Endothelial cell of umbilical vein (primary cell): Measurements from ENCODE around the gene FLT1. TPM values are rescaled to one million over a fixed set of nuclear protein-coding genes. Genes with fewer than 3 reads are reported as not detected.

Experiments used
- BruUV-seq: library from RNA; stranded (reverse); fragments of 400-500 nt; replicated peaks from 2 replicates; lab custom pipeline; 2021; lab: Mats Ljungman, UMichigan
- CTCF ChIA-PET: fragments of 300-600, 350-600 bp; sonication (Branson Sonifier 250); formaldehyde crosslinking; loops from one replicate; lab custom pipeline; 2021; ENCODE audit warnings: antibody characterized with exemption, inconsistent platforms; lab: Charles Lee
- POLR2A ChIA-PET: fragments of 300-600, 350-600 bp; sonication (Branson Sonifier 250); formaldehyde crosslinking; loops from one replicate; lab custom pipeline; 2021; ENCODE audit warnings: antibody characterized with exemption, inconsistent platforms; lab: Charles Lee
- DNase-seq: peaks from one replicate; pipeline ENCODE4 v3.0.0-alpha.2; 2011; ENCODE audit warnings: low read depth, low spot score
- FAIRE-seq: peaks from 2 replicates; lab custom pipeline; 2011; peaks lifted over from hg19 to GRCh38; lab: Jason Lieb, UNC
- H2AFZ ChIP-seq: 2 replicates; pipeline ENCODE4 v1.6.0; 2012; ENCODE audit warnings: low read depth, low read length, control low read depth, inconsistent platforms
- H3K27ac ChIP-seq: 2 replicates; pipeline ENCODE4 v1.5.1; 2011; ENCODE audit warnings: low read depth, mild to moderate bottlenecking, control low read depth, low read length, moderate library complexity; ENCODE audit not compliant: insufficient read depth
- H3K27me3 ChIP-seq, 2 experiments: 2 replicates each; pipeline versions ENCODE4 v1.6.0 to v1.6.1; 2011; ENCODE audit warnings: low read length in 2 of 2, mixed read lengths in 1 of 2; ENCODE audit not compliant: control insufficient read depth in 2 of 2, insufficient read depth in 2 of 2
- H3K36me3 ChIP-seq, 2 experiments: 2 replicates in 1 of 2; 3 replicates in 1 of 2; pipeline ENCODE4 v1.5.1; 2011; ENCODE audit warnings: low read length in 2 of 2, mild to moderate bottlenecking in 1 of 2, moderate library complexity in 1 of 2; ENCODE audit not compliant: control insufficient read depth in 2 of 2, insufficient read depth in 2 of 2; ENCODE audit errors: extremely low read depth in 1 of 2
- H3K4me1 ChIP-seq: 3 replicates; pipeline ENCODE4 v1.5.1; 2011; ENCODE audit warnings: mild to moderate bottlenecking, low read length; ENCODE audit not compliant: control insufficient read depth, insufficient read depth; ENCODE audit errors: extremely low read depth
- H3K4me2 ChIP-seq: 2 replicates; pipeline ENCODE4 v1.6.1; 2011; ENCODE audit warnings: low read length, control low read depth, mixed read lengths; ENCODE audit not compliant: insufficient read depth
- H3K4me3 ChIP-seq, 3 experiments: fragments of 200-600 bp in 1 of 3; sonication (generic), shearing (Covaris generic) in 1 of 3; replicated peaks in 1 of 3; 2 replicates each; pipeline ENCODE4 v1.5.1; 2011 to 2016; ENCODE audit warnings: control low read depth in 3 of 3, low read length in 3 of 3, mild to moderate bottlenecking in 2 of 3, inconsistent platforms in 1 of 3, low read depth in 1 of 3, moderate library complexity in 1 of 3; ENCODE audit not compliant: insufficient read depth in 1 of 3
- H3K79me2 ChIP-seq: 2 replicates; pipeline ENCODE4 v1.6.0; 2012; ENCODE audit warnings: low read length, inconsistent platforms; ENCODE audit not compliant: control insufficient read depth, insufficient read depth
- H3K9ac ChIP-seq: replicated peaks from 2 replicates; pipeline ENCODE3; 2011; ENCODE audit warnings: low read length, control low read depth; ENCODE audit not compliant: insufficient read depth; ENCODE audit errors: extremely low read depth
- H3K9me1 ChIP-seq: replicated peaks from 3 replicates; pipeline ENCODE4 v1.6.0; 2011; ENCODE audit warnings: mild to moderate bottlenecking, low read length; ENCODE audit not compliant: control insufficient read depth, insufficient read depth; ENCODE audit errors: extremely low read depth
- H3K9me3 ChIP-seq: replicated peaks from 2 replicates; pipeline ENCODE4 v1.5.1; 2012; ENCODE audit warnings: low read length, inconsistent platforms; ENCODE audit not compliant: control insufficient read depth, insufficient read depth
- H4K20me1 ChIP-seq: replicated peaks from 2 replicates; pipeline ENCODE3; 2011; ENCODE audit warnings: mild to moderate bottlenecking, low read length; ENCODE audit not compliant: control insufficient read depth, insufficient read depth; ENCODE audit errors: extremely low read depth
- EZH2 ChIP-seq: IDR thresholded peaks from 2 replicates; pipeline ENCODE4 v1.6.1; 2012; ENCODE audit warnings: borderline replicate concordance, low read depth, mild to moderate bottlenecking, moderate library complexity, low read length, inconsistent platforms; ENCODE audit not compliant: severe bottlenecking
- FOS ChIP-seq: IDR thresholded peaks from 2 replicates; pipeline ENCODE4 v1.6.1; 2011; ENCODE audit warnings: mild to moderate bottlenecking, low read length, moderate library complexity, borderline replicate concordance; ENCODE audit not compliant: insufficient read depth
- JUN ChIP-seq: IDR thresholded peaks from 2 replicates; pipeline ENCODE4 v1.6.1; 2011; ENCODE audit warnings: borderline replicate concordance, low read depth; ENCODE audit not compliant: insufficient read length, insufficient read depth
- MYC ChIP-seq: IDR thresholded peaks from one replicate; pipeline ENCODE4 v1.6.1; 2011; ENCODE audit warnings: mild to moderate bottlenecking, low read depth, low read length
- POLR2AphosphoS5 ChIP-seq: IDR thresholded peaks from 2 replicates; pipeline ENCODE4 v1.6.1; 2012; ENCODE audit warnings: low read depth, mild to moderate bottlenecking, control low read depth, low read length, moderate library complexity; ENCODE audit not compliant: insufficient read depth
- dilution Hi-C: fragments of 300-500 bp; cut with MboI; formaldehyde crosslinking; loops from one replicate; pipeline ENCODE4 v1.15.0; 2019; ENCODE audit warnings: low sequenced_read_pairs; ENCODE audit not compliant: extremely low pct_ligation_motif_present
- intact Hi-C: fragments of 100-400 bp; cut with micrococcal nuclease; formaldehyde crosslinking; loops from one replicate; pipeline ENCODE4 v1.10.0; 2022
- polyA plus RNA-seq, 4 experiments: library from polyadenylated mRNA; depleted of rRNA in 3 of 4; stranded (reverse) in 3 of 4; unstranded in 1 of 4; fragments of >200 nt; gene quantifications; 2 replicates each; pipeline versions ENCODE4 v1.2.1 to v1.2.3, GENCODE V29; 2011 to 2012; ENCODE audit warnings: missing spikeins in 1 of 4
- total RNA-seq: library from RNA; stranded (reverse); gene quantifications from 2 replicates; pipeline ENCODE4 v1.2.3, GENCODE V29; 2021
- TF ChIP-seq, protein P1 (sequence below): IDR thresholded peaks from 2 replicates; pipeline ENCODE4 v1.6.1; 2011; ENCODE audit not compliant: insufficient read depth, insufficient read length
- TF ChIP-seq, protein P2 (sequence below), 2 donors: IDR thresholded peaks; 1 replicate in 1 of 2; 2 replicates in 1 of 2; pipeline ENCODE4 v1.5.1; 2011; ENCODE audit warnings: low read length in 2 of 2, mild to moderate bottlenecking in 2 of 2, moderate library complexity in 2 of 2, control low read depth in 1 of 2, inconsistent platforms in 1 of 2, low read depth in 1 of 2; ENCODE audit not compliant: insufficient read depth in 1 of 2; ENCODE audit errors: extremely low read depth in 1 of 2

The FLT1 gene
- total and polyA plus RNA-seq, 2 donors (not counting 3 experiments of a cell fraction or from before 2014, with no cell fraction given), result 16.0 to 104 TPM

GRCh38 chr13:28526876-28527275 is 31.9 kb upstream of the FLT1 start:
- no peaks in the 10 kb centered on the region for H3K27me3 ChIP-seq
- CTCF ChIA-PET, result interaction anchor here (1.2 to 1.8 kb wide), 2 partner anchors 29 to 112 kb away, joined by 3 read pairs; no protein-coding TSS in a partner anchor

More at GRCh38 chr13:28526876-28527275, 31.9 kb upstream of the FLT1 start:
- FAIRE-seq (no peak), DNase-seq (no peak)
- Histone ChIP-seq H3K4me2 (no peak overlapping the region), H3K36me3 (no peaks in the 10 kb centered on the region), H3K4me1 (peaks cover 12% of the 10 kb centered on the region), H3K9me3 (no peaks in the 10 kb centered on the region), H3K27ac (no peak overlapping the region), H2AFZ (no peak overlapping the region), H3K9me1 (no peaks in the 10 kb centered on the region), H3K79me2 (no peaks in the 10 kb centered on the region), H4K20me1 (no peaks in the 10 kb centered on the region), H3K9ac (no peak overlapping the region), H3K4me3 (no peak overlapping the region)
- no TSS peak for BruUV-seq
- intact Hi-C loops (no loop called here), dilution Hi-C loops (no loop called here)
- POLR2A ChIA-PET, result interaction anchor here (0.7 kb wide), 1 partner anchor 271 kb away, joined by 4 read pairs; no protein-coding TSS in a partner anchor
- TF ChIP-seq EZH2 (no peak), POLR2AphosphoS5 (no peak), JUN (no peak), FOS (no peak), MYC (no peak)
- TF ChIP-seq, protein P1, sequence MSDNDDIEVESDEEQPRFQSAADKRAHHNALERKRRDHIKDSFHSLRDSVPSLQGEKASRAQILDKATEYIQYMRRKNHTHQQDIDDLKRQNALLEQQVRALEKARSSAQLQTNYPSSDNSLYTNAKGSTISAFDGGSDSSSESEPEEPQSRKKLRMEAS, result no peak
- TF ChIP-seq, protein P2, sequence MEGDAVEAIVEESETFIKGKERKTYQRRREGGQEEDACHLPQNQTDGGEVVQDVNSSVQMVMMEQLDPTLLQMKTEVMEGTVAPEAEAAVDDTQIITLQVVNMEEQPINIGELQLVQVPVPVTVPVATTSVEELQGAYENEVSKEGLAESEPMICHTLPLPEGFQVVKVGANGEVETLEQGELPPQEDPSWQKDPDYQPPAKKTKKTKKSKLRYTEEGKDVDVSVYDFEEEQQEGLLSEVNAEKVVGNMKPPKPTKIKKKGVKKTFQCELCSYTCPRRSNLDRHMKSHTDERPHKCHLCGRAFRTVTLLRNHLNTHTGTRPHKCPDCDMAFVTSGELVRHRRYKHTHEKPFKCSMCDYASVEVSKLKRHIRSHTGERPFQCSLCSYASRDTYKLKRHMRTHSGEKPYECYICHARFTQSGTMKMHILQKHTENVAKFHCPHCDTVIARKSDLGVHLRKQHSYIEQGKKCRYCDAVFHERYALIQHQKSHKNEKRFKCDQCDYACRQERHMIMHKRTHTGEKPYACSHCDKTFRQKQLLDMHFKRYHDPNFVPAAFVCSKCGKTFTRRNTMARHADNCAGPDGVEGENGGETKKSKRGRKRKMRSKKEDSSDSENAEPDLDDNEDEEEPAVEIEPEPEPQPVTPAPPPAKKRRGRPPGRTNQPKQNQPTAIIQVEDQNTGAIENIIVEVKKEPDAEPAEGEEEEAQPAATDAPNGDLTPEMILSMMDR (IDR thresholded peaks at IDR 0.05; ENCODE audit: extremely low read depth in 1 of 2, insufficient read depth in 1 of 2, low read depth in 1 of 2, low read length in 2 of 2), result no peak
